B cell (primary cell): ENCODE measurements around the gene TWNK. TPM values are rescaled to one million over a fixed set of nuclear protein-coding genes. Genes with fewer than 3 reads are reported as not detected.

Experiments used
- ATAC-seq: fragments of 200-7000 bp; cut with Tn5 transposase; one replicate; pipeline ENCODE4 v1.10.0; 2021; ENCODE audit warnings: low read depth, mild to moderate bottlenecking, moderate number of reproducible peaks, moderate library complexity
- CTCF ChIA-PET: fragments of 350-600 bp; sonication (Branson Sonifier 250); formaldehyde crosslinking; loops from one replicate; lab custom pipeline; 2021; ENCODE audit warnings: antibody characterized with exemption, inconsistent platforms; lab: Charles Lee
- POLR2A ChIA-PET: fragments of 350-600 bp; sonication (Branson Sonifier 250); formaldehyde crosslinking; loops from one replicate; lab custom pipeline; 2021; ENCODE audit warnings: antibody characterized with exemption; lab: Charles Lee
- DNase-seq: peaks from one replicate; pipeline ENCODE4 v3.0.0; 2013
- H2AFZ ChIP-seq: 2 replicates; pipeline ENCODE4 v1.6.1; 2012; ENCODE audit warnings: mild to moderate bottlenecking, low read depth, low read length; ENCODE audit not compliant: insufficient read depth, poor library complexity, severe bottlenecking
- H3K27ac ChIP-seq, 2 donors: 1 replicate in 1 of 2; 2 replicates in 1 of 2; pipeline ENCODE4 v1.5.1; 2012 to 2013; ENCODE audit warnings: low read length in 2 of 2, mild to moderate bottlenecking in 2 of 2, moderate library complexity in 1 of 2
- H3K27me3 ChIP-seq, 4 experiments: fragments of 200-600 bp in 1 of 4; sonication (generic) in 1 of 4; replicated peaks in 1 of 4; 1 replicate in 2 of 4; 2 replicates in 2 of 4; pipeline versions ENCODE4 v1.6.1 to v1.7.0; 2013 to 2016; ENCODE audit warnings: low read length in 3 of 4, mild to moderate bottlenecking in 2 of 4, mixed read lengths in 1 of 4, moderate library complexity in 1 of 4; ENCODE audit not compliant: insufficient read depth in 4 of 4, control insufficient read depth in 3 of 4; ENCODE audit errors: control extremely low read depth in 1 of 4
- H3K36me3 ChIP-seq, 2 experiments: replicated peaks in 1 of 2; 1 replicate in 1 of 2; 2 replicates in 1 of 2; pipeline versions ENCODE4 v1.6.1 to v1.7.1; 2013; ENCODE audit warnings: low read length in 1 of 2; ENCODE audit not compliant: insufficient read depth in 2 of 2, control insufficient read depth in 1 of 2; ENCODE audit errors: control extremely low read depth in 1 of 2, extremely low read depth in 1 of 2
- H3K4me1 ChIP-seq, 2 donors: fragments of 200-600 bp in 1 of 2; sonication (generic) in 1 of 2; 1 replicate in 1 of 2; 2 replicates in 1 of 2; pipeline versions ENCODE4 v1.5.1 to v1.6.1; 2013 to 2017; ENCODE audit warnings: low read length in 2 of 2; ENCODE audit not compliant: control insufficient read depth in 2 of 2, insufficient read depth in 2 of 2
- H3K4me2 ChIP-seq: replicated peaks from 2 replicates; pipeline ENCODE3; 2012; ENCODE audit warnings: mild to moderate bottlenecking, low read depth, low read length; ENCODE audit not compliant: poor library complexity, severe bottlenecking
- H3K4me3 ChIP-seq, 5 experiments: fragments of 200-600 bp in 1 of 5; sonication (generic) in 1 of 5; 1 replicate in 3 of 5; 2 replicates in 2 of 5; pipeline versions ENCODE4 v1.5.1 to v1.7.0; 2011 to 2016; ENCODE audit warnings: low read length in 4 of 5, mild to moderate bottlenecking in 4 of 5, low read depth in 2 of 5, control low read depth in 1 of 5, moderate library complexity in 1 of 5; ENCODE audit not compliant: insufficient read depth in 1 of 5; ENCODE audit errors: control extremely low read depth in 1 of 5, extremely low read depth in 1 of 5
- H3K79me2 ChIP-seq: fragments of 200-600 bp; sonication (generic); one replicate; pipeline ENCODE4 v1.6.0; 2016; ENCODE audit warnings: low read length; ENCODE audit not compliant: control insufficient read depth, insufficient read depth
- H3K9ac ChIP-seq: fragments of 200-600 bp; sonication (generic); 2 replicates; pipeline ENCODE4 v1.6.1; 2017; ENCODE audit warnings: mild to moderate bottlenecking, low read length, moderate library complexity
- H3K9me3 ChIP-seq, 3 donors: one replicate each; pipeline versions ENCODE4 v1.6.1 to v1.7.1; 2013; ENCODE audit warnings: low read length in 2 of 3; ENCODE audit not compliant: control insufficient read depth in 2 of 3, insufficient read depth in 1 of 3; ENCODE audit errors: control extremely low read depth in 1 of 3
- H4K20me1 ChIP-seq: 2 replicates; pipeline ENCODE4 v1.6.0; 2012; ENCODE audit warnings: mild to moderate bottlenecking, low read length; ENCODE audit not compliant: insufficient read depth, control insufficient read depth, poor library complexity, severe bottlenecking
- H3K27ac Mint-ChIP-seq: one replicate; pipeline ENCODE4 v1.8.0; 2021; ENCODE audit warnings: mixed read lengths
- H3K27me3 Mint-ChIP-seq: one replicate; pipeline ENCODE4 v1.8.0; 2021; ENCODE audit warnings: mixed read lengths
- H3K4me1 Mint-ChIP-seq: one replicate; pipeline ENCODE4 v1.8.0; 2021; ENCODE audit warnings: mixed read lengths
- H3K4me3 Mint-ChIP-seq: one replicate; pipeline ENCODE4 v1.8.0; 2021; ENCODE audit warnings: mixed read lengths
- H3K9me3 Mint-ChIP-seq: one replicate; pipeline ENCODE4 v1.8.0; 2022; ENCODE audit warnings: mixed read lengths; ENCODE audit not compliant: insufficient read depth
- EZH2 ChIP-seq: IDR thresholded peaks from 2 replicates; pipeline ENCODE4 v1.6.1; 2012; ENCODE audit warnings: borderline replicate concordance, low read depth, mild to moderate bottlenecking, moderate library complexity, low read length; ENCODE audit not compliant: insufficient read depth, poor library complexity, severe bottlenecking
- WGBS: methylation state at CpG from one replicate; pipeline ENCODE4 v1.1.5; 2013; ENCODE audit warnings: missing lambda C conversion rate; ENCODE audit not compliant: insufficient coverage; 5-methylcytosine and 5-hydroxymethylcytosine counted together
- intact Hi-C: fragments of 100-400 bp; cut with micrococcal nuclease; formaldehyde crosslinking; loops from one replicate; pipeline ENCODE4 v1.10.0; 2022
- polyA plus RNA-seq: library from polyadenylated mRNA; depleted of rRNA; stranded (reverse); fragments of >200 nt; gene quantifications from 2 replicates; pipeline ENCODE4 v1.2.3, GENCODE V29; 2012
- total RNA-seq, 2 donors: library from RNA; stranded (reverse); fragments of 120-200 nt in 1 of 2; gene quantifications; 1 replicate in 1 of 2; 2 replicates in 1 of 2; pipeline versions ENCODE4 v1.2.3 to v1.2.4, GENCODE V29; 2013 to 2022
- TF ChIP-seq, protein P1 (sequence below): fragments of 200-600 bp; IDR thresholded peaks from one replicate; pipeline ENCODE4 v1.8.0; 2022; ENCODE audit warnings: antibody characterized with exemption, mild to moderate bottlenecking

Gene TWNK
- total and polyA plus RNA-seq, 2 donors (not counting 1 experiment from before 2014, with no cell fraction given), result 7.2 to 11.8 TPM

DNA sequence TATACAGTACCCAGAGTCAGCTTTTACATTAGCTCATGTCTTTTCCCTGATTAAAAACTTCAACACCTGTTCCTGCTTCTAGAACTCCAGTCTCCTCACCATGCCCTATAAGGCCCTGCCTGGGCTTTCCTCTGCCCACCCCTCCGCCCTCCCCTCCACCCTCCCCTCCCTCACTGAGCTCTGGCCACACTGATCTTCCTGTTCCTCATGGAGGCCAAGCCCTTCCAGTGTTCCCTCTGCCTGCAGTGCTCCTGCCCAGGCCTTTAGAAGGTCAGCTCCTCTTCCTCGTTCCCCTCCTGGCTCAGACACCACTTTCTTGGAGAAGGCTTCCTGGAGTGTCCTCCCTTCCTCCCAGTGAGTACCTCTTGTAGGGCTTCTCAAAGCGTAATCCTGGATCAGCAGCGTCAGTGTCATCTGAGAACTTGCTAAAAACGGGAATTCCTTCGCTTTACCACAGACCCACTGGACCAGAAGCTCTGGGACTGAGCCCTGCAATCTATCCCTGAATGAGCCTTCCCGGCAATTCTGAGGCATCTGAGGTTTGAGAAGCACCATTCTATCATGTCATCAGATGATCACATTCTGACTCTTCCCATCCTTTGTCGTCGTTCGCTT, 39.9 kb downstream of the TWNK start:
- no peak overlapping the region for H3K4me2 ChIP-seq
- H3K4me1 ChIP-seq, result peaks cover 8 to 17% of the 10 kb centered on the region in 2 donors
- no peak overlapping the region for H3K27ac ChIP-seq
- no peak overlapping the region for H3K9ac ChIP-seq
- no peak for DNase-seq
- H3K36me3 ChIP-seq, result no peaks in the 10 kb centered on the region
- Mint-ChIP-seq H3K27me3 (peaks cover 15% of the 10 kb centered on the region), H3K9me3 (no peaks in the 10 kb centered on the region), H3K4me1 (peaks cover 10% of the 10 kb centered on the region), H3K27ac (peak overlapping the region; percentile 27), H3K4me3 (no peak overlapping the region)
- no peak for TF ChIP-seq EZH2
- TF ChIP-seq, protein P1, sequence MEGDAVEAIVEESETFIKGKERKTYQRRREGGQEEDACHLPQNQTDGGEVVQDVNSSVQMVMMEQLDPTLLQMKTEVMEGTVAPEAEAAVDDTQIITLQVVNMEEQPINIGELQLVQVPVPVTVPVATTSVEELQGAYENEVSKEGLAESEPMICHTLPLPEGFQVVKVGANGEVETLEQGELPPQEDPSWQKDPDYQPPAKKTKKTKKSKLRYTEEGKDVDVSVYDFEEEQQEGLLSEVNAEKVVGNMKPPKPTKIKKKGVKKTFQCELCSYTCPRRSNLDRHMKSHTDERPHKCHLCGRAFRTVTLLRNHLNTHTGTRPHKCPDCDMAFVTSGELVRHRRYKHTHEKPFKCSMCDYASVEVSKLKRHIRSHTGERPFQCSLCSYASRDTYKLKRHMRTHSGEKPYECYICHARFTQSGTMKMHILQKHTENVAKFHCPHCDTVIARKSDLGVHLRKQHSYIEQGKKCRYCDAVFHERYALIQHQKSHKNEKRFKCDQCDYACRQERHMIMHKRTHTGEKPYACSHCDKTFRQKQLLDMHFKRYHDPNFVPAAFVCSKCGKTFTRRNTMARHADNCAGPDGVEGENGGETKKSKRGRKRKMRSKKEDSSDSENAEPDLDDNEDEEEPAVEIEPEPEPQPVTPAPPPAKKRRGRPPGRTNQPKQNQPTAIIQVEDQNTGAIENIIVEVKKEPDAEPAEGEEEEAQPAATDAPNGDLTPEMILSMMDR, result no peak
- CTCF ChIA-PET, result interaction anchor here (1.5 to 6.4 kb wide), 5 partner anchors 8 to 40 kb away, joined by 4 to 72 read pairs (median 6); no protein-coding TSS in a partner anchor
- H4K20me1 ChIP-seq, result no peaks in the 10 kb centered on the region
- no peak overlapping the region for H3K4me3 ChIP-seq
- ATAC-seq, result no peak
- H3K27me3 ChIP-seq, result peaks cover 0 to 29% (median 13%) of the 10 kb centered on the region in 4 experiments
- H2AFZ ChIP-seq, result no peak overlapping the region
- H3K79me2 ChIP-seq, result no peaks in the 10 kb centered on the region
- 83% methylated on average over 6 of the region's 10 CpGs for WGBS
- no peaks in the 10 kb centered on the region for H3K9me3 ChIP-seq
- POLR2A ChIA-PET, result no interaction called here
- intact Hi-C loops, result no loop called here
